NCI-H524 (cell line): Measurements from ENCODE around the gene PEMT.

ENCODE experiments used
- DNase-seq, 2 experiments: peaks; one replicate each; lab custom pipeline; 2025; lab: John Stamatoyannopoulos, UW

PEMT gene

GRCh38 chr17:17570798-17571716, 20.5 kb downstream of the PEMT start:
- peak in 1 of 2 experiments; percentile 40 for DNase-seq

GRCh38 chr17:17570140-17570797, 21.2 kb downstream of the PEMT start:
- DNase-seq, result peak; percentile 75 to 91

GRCh38 chr17:17569691-17570090, 21.8 kb downstream of the PEMT start:
- DNase-seq, result peak in 1 of 2 experiments; percentile 49

GRCh38 chr17:17568772-17569195, 22.7 kb downstream of the PEMT start:
- DNase-seq, result peak; percentile 26 to 54

GRCh38 chr17:17567631-17568030, 23.9 kb downstream of the PEMT start:
- peak; percentile 69 to 83 for DNase-seq

- DNase-seq, result no peak
These were observed 24.5 kb downstream of the PEMT start for GRCh38 chr17:17566896-17567513.

GRCh38 chr17:17565471-17566339, 25.8 kb downstream of the PEMT start:
- DNase-seq, result peak in 1 of 2 experiments; percentile 15

- DNase-seq, result no peak
These were observed 26.6 kb downstream of the PEMT start for GRCh38 chr17:17564896-17565295.

GRCh38 chr17:17564323-17564722, 27.2 kb downstream of the PEMT start:
- DNase-seq, result no peak

GRCh38 chr17:17563530-17563929, 28.0 kb downstream of the PEMT start:
- DNase-seq, result no peak

GRCh38 chr17:17562146-17562511, 29.4 kb downstream of the PEMT start:
- no peak for DNase-seq

- DNase-seq, result no peak
These were observed 29.9 kb downstream of the PEMT start for GRCh38 chr17:17561408-17562145.

GRCh38 chr17:17560975-17561374, 30.5 kb downstream of the PEMT start:
- no peak for DNase-seq

GRCh38 chr17:17560167-17560566, 31.3 kb downstream of the PEMT start:
- no peak for DNase-seq

GRCh38 chr17:17559164-17559563, 32.3 kb downstream of the PEMT start:
- no peak for DNase-seq

- DNase-seq, result no peak
These were observed 33.1 kb downstream of the PEMT start for GRCh38 chr17:17558431-17558830.

GRCh38 chr17:17557796-17558195, 33.7 kb downstream of the PEMT start:
- DNase-seq, result no peak

- no peak for DNase-seq
These were observed 34.8 kb downstream of the PEMT start for GRCh38 chr17:17556671-17557070.

GRCh38 chr17:17555906-17556305, 35.6 kb downstream of the PEMT start:
- DNase-seq, result no peak

- DNase-seq, result no peak
These were observed 36.4 kb downstream of the PEMT start for GRCh38 chr17:17555151-17555550.

- no peak for DNase-seq
These were observed 37.2 kb downstream of the PEMT start for GRCh38 chr17:17554266-17554665.
